ENCODE data around the gene PSAP. TPM values are rescaled to one million over a fixed set of nuclear protein-coding genes. Genes with fewer than 3 reads are reported as not detected.

PSAP gene
- total RNA-seq, 1 donor from 2014 or later: 117 TPM

GRCh38 chr10:71847418-71847817, 3.6 kb downstream of the PSAP start:
- intact Hi-C loops (cut with micrococcal nuclease): no loop called here
- peaks cover 61% of the 10 kb centered on the region for H3K4me1 Mint-ChIP-seq (ENCODE audit: low read depth)
- H3K36me3 Mint-ChIP-seq (ENCODE audit: low read depth): peaks cover 8% of the 10 kb centered on the region
- H3K9me3 Mint-ChIP-seq: no peaks in the 10 kb centered on the region
- no peak for DNase-seq (ENCODE audit: low spot score)
- no peaks in the 10 kb centered on the region for H3K27me3 Mint-ChIP-seq (ENCODE audit: insufficient read depth)
- H3K4me3 Mint-ChIP-seq: no peak overlapping the region
- no peak overlapping the region for H3K27ac Mint-ChIP-seq

- no peak overlapping the region for H3K27ac Mint-ChIP-seq
- no peaks in the 10 kb centered on the region for H3K9me3 Mint-ChIP-seq
- no peak overlapping the region for H3K4me3 Mint-ChIP-seq
- no peak for DNase-seq (ENCODE audit: low spot score)
- H3K4me1 Mint-ChIP-seq (ENCODE audit: low read depth): peaks cover 62% of the 10 kb centered on the region
- H3K36me3 Mint-ChIP-seq (ENCODE audit: low read depth): peaks cover 8% of the 10 kb centered on the region
- H3K27me3 Mint-ChIP-seq (ENCODE audit: insufficient read depth): no peaks in the 10 kb centered on the region
- intact Hi-C loops (cut with micrococcal nuclease): no loop called here
These were observed 4.2 kb downstream of the PSAP start for GRCh38 chr10:71846816-71847215.

GRCh38 chr10:71845410-71846405, 5.3 kb downstream of the PSAP start:
- Mint-ChIP-seq H3K4me1 (ENCODE audit: low read depth) (peaks cover 54% of the 10 kb centered on the region), H3K4me3 (no peak overlapping the region), H3K27ac (no peak overlapping the region), H3K9me3 (no peaks in the 10 kb centered on the region), H3K36me3 (ENCODE audit: low read depth) (peaks cover 8% of the 10 kb centered on the region), H3K27me3 (ENCODE audit: insufficient read depth) (no peaks in the 10 kb centered on the region)
- intact Hi-C loops (cut with micrococcal nuclease): no loop called here
- no peak for DNase-seq (ENCODE audit: low spot score)

- H3K9me3 Mint-ChIP-seq: no peaks in the 10 kb centered on the region
- no peak overlapping the region for H3K27ac Mint-ChIP-seq
- H3K4me1 Mint-ChIP-seq (ENCODE audit: low read depth): peaks cover 55% of the 10 kb centered on the region
- H3K27me3 Mint-ChIP-seq (ENCODE audit: insufficient read depth): no peaks in the 10 kb centered on the region
- H3K36me3 Mint-ChIP-seq (ENCODE audit: low read depth): peaks cover 8% of the 10 kb centered on the region
- intact Hi-C loops (cut with micrococcal nuclease): no loop called here
- H3K4me3 Mint-ChIP-seq: no peak overlapping the region
- no peak for DNase-seq (ENCODE audit: low spot score)
These were observed 6.4 kb downstream of the PSAP start for GRCh38 chr10:71844695-71845094.

GRCh38 chr10:71844084-71844483, 7.0 kb downstream of the PSAP start:
- H3K9me3 Mint-ChIP-seq: no peaks in the 10 kb centered on the region
- peaks cover 8% of the 10 kb centered on the region for H3K36me3 Mint-ChIP-seq (ENCODE audit: low read depth)
- intact Hi-C loops (cut with micrococcal nuclease): no loop called here
- no peaks in the 10 kb centered on the region for H3K27me3 Mint-ChIP-seq (ENCODE audit: insufficient read depth)
- no peak for DNase-seq (ENCODE audit: low spot score)
- no peak overlapping the region for H3K27ac Mint-ChIP-seq
- H3K4me1 Mint-ChIP-seq (ENCODE audit: low read depth): peaks cover 49% of the 10 kb centered on the region
- no peak overlapping the region for H3K4me3 Mint-ChIP-seq

GRCh38 chr10:71842856-71843686, 8.0 kb downstream of the PSAP start:
- intact Hi-C loops (cut with micrococcal nuclease): no loop called here
- no peaks in the 10 kb centered on the region for H3K27me3 Mint-ChIP-seq (ENCODE audit: insufficient read depth)
- no peak overlapping the region for H3K27ac Mint-ChIP-seq
- no peak for DNase-seq (ENCODE audit: low spot score)
- no peak overlapping the region for H3K4me3 Mint-ChIP-seq
- peaks cover 3% of the 10 kb centered on the region for H3K36me3 Mint-ChIP-seq (ENCODE audit: low read depth)
- no peaks in the 10 kb centered on the region for H3K9me3 Mint-ChIP-seq
- H3K4me1 Mint-ChIP-seq (ENCODE audit: low read depth): peaks cover 49% of the 10 kb centered on the region

- DNase-seq (ENCODE audit: low spot score): no peak
- H3K4me1 Mint-ChIP-seq (ENCODE audit: low read depth): peaks cover 49% of the 10 kb centered on the region
- H3K36me3 Mint-ChIP-seq (ENCODE audit: low read depth): peaks cover under 1% of the 10 kb centered on the region
- H3K4me3 Mint-ChIP-seq: no peak overlapping the region
- no peaks in the 10 kb centered on the region for H3K9me3 Mint-ChIP-seq
- H3K27ac Mint-ChIP-seq: no peak overlapping the region
- intact Hi-C loops (cut with micrococcal nuclease): no loop called here
- H3K27me3 Mint-ChIP-seq (ENCODE audit: insufficient read depth): no peaks in the 10 kb centered on the region
These were observed 8.6 kb downstream of the PSAP start for GRCh38 chr10:71842422-71842821.

GRCh38 chr10:71840958-71841335, 10.1 kb downstream of the PSAP start:
- H3K4me1 Mint-ChIP-seq (ENCODE audit: low read depth): peaks cover 62% of the 10 kb centered on the region
- no peak overlapping the region for H3K4me3 Mint-ChIP-seq
- intact Hi-C loops (cut with micrococcal nuclease): no loop called here
- no peaks in the 10 kb centered on the region for H3K27me3 Mint-ChIP-seq (ENCODE audit: insufficient read depth)
- H3K36me3 Mint-ChIP-seq (ENCODE audit: low read depth): no peaks in the 10 kb centered on the region
- DNase-seq (ENCODE audit: low spot score): no peak
- H3K27ac Mint-ChIP-seq: no peak overlapping the region
- no peaks in the 10 kb centered on the region for H3K9me3 Mint-ChIP-seq

- Mint-ChIP-seq H3K36me3 (ENCODE audit: low read depth) (no peaks in the 10 kb centered on the region), H3K27me3 (ENCODE audit: insufficient read depth) (no peaks in the 10 kb centered on the region), H3K9me3 (no peaks in the 10 kb centered on the region), H3K27ac (peak overlapping the region; percentile 14), H3K4me3 (no peak overlapping the region), H3K4me1 (ENCODE audit: low read depth) (peaks cover 56% of the 10 kb centered on the region)
- intact Hi-C loops (cut with micrococcal nuclease): no loop called here
- no peak for DNase-seq (ENCODE audit: low spot score)
These were observed 10.7 kb downstream of the PSAP start for GRCh38 chr10:71840177-71840957.

GRCh38 chr10:71838264-71839211, 12.5 kb downstream of the PSAP start:
- peaks cover 54% of the 10 kb centered on the region for H3K4me1 Mint-ChIP-seq (ENCODE audit: low read depth)
- intact Hi-C loops (cut with micrococcal nuclease): no loop called here
- no peaks in the 10 kb centered on the region for H3K9me3 Mint-ChIP-seq
- H3K36me3 Mint-ChIP-seq (ENCODE audit: low read depth): no peaks in the 10 kb centered on the region
- DNase-seq (ENCODE audit: low spot score): no peak
- peak overlapping the region; percentile 29 for H3K27ac Mint-ChIP-seq
- H3K27me3 Mint-ChIP-seq (ENCODE audit: insufficient read depth): no peaks in the 10 kb centered on the region
- no peak overlapping the region for H3K4me3 Mint-ChIP-seq

GRCh38 chr10:71837098-71837827, 13.8 kb downstream of the PSAP start:
- Mint-ChIP-seq H3K36me3 (ENCODE audit: low read depth) (peaks cover 2% of the 10 kb centered on the region), H3K4me1 (ENCODE audit: low read depth) (peaks cover 47% of the 10 kb centered on the region), H3K4me3 (no peak overlapping the region), H3K27ac (no peak overlapping the region), H3K9me3 (no peaks in the 10 kb centered on the region), H3K27me3 (ENCODE audit: insufficient read depth) (no peaks in the 10 kb centered on the region)
- intact Hi-C loops (cut with micrococcal nuclease): no loop called here
- no peak for DNase-seq (ENCODE audit: low spot score)
